Activated CD4-positive, alpha-beta T cell treated with anti-CD3 and anti-CD28 coated beads, Interleukin-2, Interleukin-4, amounts not matched to agents 100 ng/mL and 50 ng/mL, durations not matched to agents 16 hours and 8 hours (primary cell): ENCODE data around the gene SLC5A5.
A peak's percentile ranks its signal among the peaks of the same experiment; 100 is the strongest.
"Not testable (repeated sequence)": the region's sequence is repeated elsewhere in the genome, so short reads cannot be mapped to it uniquely, and the experiment has no call there.

Experiments used
- DNase-seq: peaks from one replicate; pipeline ENCODE4 v3.0.0-alpha.2; 2020; ENCODE audit warnings: low spot score

Gene SLC5A5

DNA sequence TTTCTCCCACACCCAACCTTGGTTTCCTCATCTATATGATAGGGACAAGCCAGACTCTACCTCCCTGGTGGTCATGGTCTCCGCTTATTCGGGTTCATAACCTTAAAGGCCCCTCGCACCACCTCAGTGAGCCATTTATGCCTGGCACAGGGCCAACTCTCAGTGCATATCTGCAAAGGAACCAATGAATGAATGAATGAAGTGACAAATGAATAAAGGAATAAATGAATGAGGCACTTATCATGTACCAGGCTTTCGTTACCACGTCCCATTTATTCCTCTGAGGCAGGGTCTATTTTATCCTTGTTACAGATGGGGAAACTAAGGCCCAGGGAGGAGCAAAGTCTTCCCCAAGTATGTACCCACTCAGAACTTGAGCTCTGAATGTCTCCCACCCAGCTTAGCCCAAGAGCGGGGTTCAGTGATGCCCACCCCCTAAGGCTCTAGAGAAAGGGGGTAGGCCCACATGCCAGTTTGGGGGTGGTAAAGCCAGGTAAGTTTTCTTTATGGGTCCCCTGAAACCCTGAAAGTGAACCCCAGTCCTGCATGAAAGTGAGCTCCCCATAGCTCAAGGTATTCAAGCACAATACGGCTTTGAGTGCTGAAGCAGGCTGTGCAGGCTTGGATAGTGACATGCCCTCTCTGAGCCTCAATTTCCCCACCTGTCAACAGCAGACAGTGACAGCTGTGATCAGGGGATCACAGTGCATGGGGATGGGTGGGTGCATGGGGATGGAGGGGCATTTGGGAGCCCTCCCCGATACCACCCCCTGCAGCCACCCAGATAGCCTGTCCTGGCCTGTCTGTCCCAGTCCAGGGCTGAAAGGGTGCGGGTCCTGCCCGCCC lies 490 bp upstream of the SLC5A5 start:
- DNase-seq: no peak

DNA sequence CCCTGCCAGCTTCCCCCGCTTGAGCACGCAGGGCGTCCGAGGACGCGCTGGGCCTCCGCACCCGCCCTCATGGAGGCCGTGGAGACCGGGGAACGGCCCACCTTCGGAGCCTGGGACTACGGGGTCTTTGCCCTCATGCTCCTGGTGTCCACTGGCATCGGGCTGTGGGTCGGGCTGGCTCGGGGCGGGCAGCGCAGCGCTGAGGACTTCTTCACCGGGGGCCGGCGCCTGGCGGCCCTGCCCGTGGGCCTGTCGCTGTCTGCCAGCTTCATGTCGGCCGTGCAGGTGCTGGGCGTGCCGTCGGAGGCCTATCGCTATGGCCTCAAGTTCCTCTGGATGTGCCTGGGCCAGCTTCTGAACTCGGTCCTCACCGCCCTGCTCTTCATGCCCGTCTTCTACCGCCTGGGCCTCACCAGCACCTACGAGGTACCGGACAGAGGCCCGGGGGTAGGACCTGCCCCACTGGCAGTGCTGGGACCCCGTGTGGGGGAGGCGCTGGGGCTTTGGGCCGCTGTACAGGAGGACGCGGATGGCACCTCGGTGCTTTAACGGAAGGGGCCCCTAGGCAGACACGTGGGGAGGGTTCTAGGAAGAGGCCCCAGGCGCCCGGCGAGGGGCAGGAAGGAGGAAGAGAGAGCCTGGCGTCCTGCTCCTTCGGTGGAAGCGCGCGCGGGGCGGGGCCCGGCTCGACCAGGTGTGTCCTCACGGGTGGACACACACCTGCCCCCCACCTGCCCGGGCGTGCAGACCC lies 681 bp downstream of the SLC5A5 start:
- DNase-seq: peak; percentile 78

DNA sequence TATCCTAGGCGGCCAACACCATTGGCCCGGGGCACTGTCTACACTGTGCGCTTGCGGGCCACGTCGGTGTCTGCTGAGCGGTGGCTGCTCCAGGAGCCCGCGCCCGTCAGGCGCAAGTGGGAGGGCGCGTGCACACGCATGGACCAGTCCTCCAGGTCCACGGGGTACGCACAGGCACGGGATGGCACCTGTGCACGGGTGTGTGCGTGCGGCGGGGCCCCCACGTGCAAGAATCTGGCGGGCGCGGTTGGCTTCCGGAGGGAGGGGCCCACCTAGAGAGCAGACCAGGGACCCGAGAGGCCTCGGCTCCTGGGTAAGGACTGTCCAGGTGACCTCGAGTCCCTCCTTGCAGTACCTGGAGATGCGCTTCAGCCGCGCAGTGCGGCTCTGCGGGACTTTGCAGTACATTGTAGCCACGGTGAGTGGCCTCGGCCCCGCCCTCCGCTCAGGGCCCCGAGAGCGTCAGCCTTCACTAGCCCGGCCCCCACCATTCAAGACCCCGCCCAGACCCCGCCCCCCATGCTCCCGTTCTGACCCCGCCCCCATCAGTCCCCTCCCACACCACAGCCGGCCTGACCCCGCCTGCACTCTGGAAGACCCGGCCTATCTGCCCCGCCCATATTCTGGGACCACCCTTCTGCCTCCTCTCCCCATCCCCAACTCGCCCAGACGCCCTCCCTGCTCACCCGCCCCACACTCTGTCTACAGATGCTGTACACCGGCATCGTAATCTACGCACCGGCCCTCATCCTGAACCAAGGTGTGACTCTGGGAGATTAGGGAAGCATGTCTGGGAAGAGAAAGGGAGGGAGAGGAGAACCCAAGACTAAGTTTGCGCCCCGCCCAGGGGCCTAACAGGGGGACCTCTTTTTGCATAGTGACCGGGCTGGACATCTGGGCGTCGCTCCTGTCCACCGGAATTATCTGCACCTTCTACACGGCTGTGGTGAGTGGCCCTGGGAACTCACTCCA lies 2.3 kb downstream of the SLC5A5 start:
- peak; percentile 68 for DNase-seq

DNA sequence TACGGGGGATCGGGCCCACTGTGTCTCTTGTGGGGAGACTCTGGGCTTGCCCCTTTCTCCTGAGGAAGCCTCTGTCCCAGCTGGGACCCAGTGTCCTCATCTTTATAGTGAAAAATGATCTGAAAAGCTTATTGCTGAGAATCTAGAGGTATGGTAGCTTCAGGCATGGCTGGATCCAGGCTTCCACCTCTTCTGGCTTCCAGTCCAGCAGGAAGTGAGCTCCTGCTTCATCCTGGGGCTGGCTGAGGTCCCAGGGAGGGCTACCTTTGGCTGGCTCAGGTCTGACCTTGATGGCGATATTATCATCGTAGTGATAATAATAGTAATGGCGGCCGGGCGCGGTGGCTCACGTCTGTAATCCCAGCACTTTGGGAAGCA lies 3.0 kb downstream of the SLC5A5 start:
- DNase-seq: no peak

GRCh38 chr19:17877696-17878095 lies 6.0 kb downstream of the SLC5A5 start:
- DNase-seq: no peak

DNA sequence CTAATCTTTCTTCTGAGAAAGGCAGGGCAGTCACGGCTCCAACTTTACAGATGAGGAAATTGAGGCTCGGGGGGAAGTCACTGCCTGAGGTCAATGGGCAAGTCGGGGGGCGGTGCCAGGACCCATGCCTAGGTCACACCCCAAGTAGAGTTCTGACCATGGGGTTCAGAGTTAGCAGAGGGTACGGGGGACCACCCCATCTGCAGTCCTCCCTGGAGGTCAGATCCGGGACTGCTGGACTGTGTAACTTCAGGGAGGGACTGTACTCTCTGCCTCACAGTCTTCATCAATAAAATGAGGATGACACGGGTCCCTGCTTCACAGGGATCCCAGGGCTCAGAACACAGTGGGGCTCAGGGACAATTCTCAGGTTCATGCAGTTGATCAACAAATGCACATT lies 7.7 kb downstream of the SLC5A5 start:
- no peak for DNase-seq

GRCh38 chr19:17881701-17882100 lies 10.0 kb downstream of the SLC5A5 start:
- DNase-seq: no peak

GRCh38 chr19:17883627-17884410 lies 12.1 kb downstream of the SLC5A5 start:
- DNase-seq: no peak

DNA sequence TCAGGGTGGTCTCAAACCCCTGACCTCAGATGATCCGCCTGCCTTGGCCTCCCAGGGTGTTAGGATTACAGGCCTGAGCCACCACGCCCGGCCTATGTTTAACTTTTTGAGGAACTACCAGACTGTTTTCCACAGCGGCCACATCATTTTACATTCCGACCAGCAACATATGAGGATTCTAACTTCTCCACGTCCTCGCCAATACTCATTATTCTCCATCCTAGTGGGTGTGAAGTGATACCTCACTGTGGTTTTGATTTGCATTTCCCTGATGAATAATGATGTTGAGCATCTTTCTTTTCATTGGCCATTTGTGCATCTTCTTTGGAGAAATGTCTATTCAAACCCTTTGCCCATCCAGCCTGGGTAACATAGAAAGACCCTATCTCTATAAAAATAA lies 14.8 kb downstream of the SLC5A5 start:
- no peak for DNase-seq

GRCh38 chr19:17887221-17887620 lies 15.5 kb downstream of the SLC5A5 start:
- DNase-seq: not testable (repeated sequence)

- DNase-seq: no peak
Observed at GRCh38 chr19:17888260-17888659, 16.5 kb downstream of the SLC5A5 start.

DNA sequence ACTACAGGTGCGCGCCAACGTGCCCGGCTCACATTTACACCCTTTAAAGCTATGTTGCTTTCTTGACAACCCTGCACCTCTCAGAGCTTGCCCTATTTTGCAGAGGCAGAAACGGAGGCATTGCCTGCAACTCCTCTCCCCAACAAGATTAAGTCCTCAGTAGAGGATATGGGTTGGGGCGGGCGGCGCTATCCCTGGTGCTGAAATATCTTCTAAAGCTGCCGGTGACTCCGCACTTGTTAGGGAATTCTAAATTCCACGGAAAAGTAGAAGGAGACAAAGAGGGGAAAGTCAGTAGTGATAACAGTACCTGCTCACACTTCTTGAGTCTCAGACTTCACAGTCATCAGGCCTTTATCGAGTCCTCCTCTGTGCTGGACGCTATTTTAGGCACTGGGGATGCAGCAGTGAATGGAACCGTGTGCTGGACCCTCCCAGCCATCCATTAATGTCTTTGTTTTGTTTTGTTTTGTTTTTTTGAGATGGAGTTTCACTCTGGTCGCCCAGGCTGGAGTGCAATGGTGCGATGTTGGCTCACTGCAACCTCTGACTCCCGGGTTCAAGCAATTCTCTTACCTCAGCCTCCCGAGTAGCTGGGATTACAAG lies 18.0 kb downstream of the SLC5A5 start:
- DNase-seq: no peak

GRCh38 chr19:17893766-17894165 lies 22.0 kb downstream of the SLC5A5 start:
- no peak for DNase-seq

GRCh38 chr19:17902701-17903100 lies 31.0 kb downstream of the SLC5A5 start:
- DNase-seq: no peak

- no peak for DNase-seq
Observed at GRCh38 chr19:17908244-17908643, 36.5 kb downstream of the SLC5A5 start.

DNA sequence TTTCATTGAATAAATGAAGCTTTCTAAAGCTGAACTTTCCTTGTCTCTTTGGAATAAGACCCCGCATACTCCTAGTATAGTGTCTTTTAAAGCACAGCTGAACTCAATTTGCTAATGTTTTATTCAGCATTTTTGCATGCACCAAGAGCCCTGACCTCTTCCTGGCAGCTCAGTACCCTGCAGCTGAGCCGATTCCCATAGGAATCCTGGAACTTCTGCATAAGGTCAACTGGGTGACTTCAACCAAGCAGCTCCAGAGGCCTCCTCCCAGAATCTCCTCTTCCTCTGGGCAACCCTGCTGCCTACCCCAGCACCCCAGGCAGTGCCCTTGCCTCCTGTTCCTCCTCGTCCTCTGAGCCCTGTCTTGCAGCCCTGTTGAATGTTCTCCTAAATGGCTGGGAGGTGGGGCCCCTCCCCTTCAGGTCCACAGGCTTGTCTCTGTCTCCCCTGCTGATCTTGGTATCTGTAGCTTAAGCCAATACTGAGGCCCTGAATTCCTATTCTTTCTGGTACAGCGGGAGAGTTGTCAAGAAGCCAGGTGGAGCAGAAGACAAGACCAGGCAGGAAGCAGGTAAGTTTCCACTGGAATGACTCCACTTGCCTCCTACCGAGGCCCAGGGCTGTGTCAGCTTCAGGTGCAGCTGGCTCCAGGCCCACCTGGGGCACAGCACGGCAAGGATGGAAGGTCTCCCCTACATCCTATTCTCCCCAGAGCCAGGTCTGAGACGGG lies 37.4 kb downstream of the SLC5A5 start:
- DNase-seq: no peak

GRCh38 chr19:17910791-17911360 lies 39.1 kb downstream of the SLC5A5 start:
- no peak for DNase-seq

- no peak for DNase-seq
Observed at GRCh38 chr19:17915940-17916593, 44.3 kb downstream of the SLC5A5 start.

GRCh38 chr19:17918151-17918550 lies 46.4 kb downstream of the SLC5A5 start:
- not testable (repeated sequence) for DNase-seq
